Heart left ventricle (tissue), 13 donors: ENCODE results near the gene SLC39A10.

Source experiments
- CTCF ChIP-seq, 12 donors: fragments of 200-600 bp; sonication (generic) in 4 of 12; IDR thresholded peaks; one replicate each; pipeline versions ENCODE4 v1.5.0 to v1.8.0; 2018 to 2022; ENCODE audit warnings: antibody characterized with exemption in 12 of 12, mild to moderate bottlenecking in 5 of 12
- POLR2A ChIP-seq, 2 donors: fragments of 450-650 bp; IDR thresholded peaks; one replicate each; pipeline ENCODE4 v1.6.1; 2017; ENCODE audit warnings: antibody characterized with exemption in 2 of 2, mild to moderate bottlenecking in 2 of 2, moderate library complexity in 2 of 2
- donor health status: ischemic (EF 13 %, LVEDD 7.1; RV severe dilation, severe dysfunction).
- donor health status: DM: no; HTN: yes; CAD: no.
- donor health status: DM: no; HTN: no; CAD: no.
- donor health status: ischemic (EF 25% LVEDD 6.9; RV normal size, moderate dysfunction).
- donor health status: ischemic (EF 25% LVEDD 5.7; RV mildly dilated, moderate dysfunction).
- donor health status: ischemic (EF 35%, LVEDD 5.7; RV mildly dilated, moderate dysfunction).
- donor health status: nonischemic (EF 11% LVEDD 7.7; RV severe dilation, severe dysfunction).
- donor health status: DM: yes; HTN: yes; CAD: no.
- donor health status: PGD.
- donor health status: ischemic (EF 29% LVEDD 5.4; RV normal size, mild dysfunction).
- donor health status: nonischemic (EF 23%, LVEDD 6.1; RV moderate dilation, normal function).

DNA sequence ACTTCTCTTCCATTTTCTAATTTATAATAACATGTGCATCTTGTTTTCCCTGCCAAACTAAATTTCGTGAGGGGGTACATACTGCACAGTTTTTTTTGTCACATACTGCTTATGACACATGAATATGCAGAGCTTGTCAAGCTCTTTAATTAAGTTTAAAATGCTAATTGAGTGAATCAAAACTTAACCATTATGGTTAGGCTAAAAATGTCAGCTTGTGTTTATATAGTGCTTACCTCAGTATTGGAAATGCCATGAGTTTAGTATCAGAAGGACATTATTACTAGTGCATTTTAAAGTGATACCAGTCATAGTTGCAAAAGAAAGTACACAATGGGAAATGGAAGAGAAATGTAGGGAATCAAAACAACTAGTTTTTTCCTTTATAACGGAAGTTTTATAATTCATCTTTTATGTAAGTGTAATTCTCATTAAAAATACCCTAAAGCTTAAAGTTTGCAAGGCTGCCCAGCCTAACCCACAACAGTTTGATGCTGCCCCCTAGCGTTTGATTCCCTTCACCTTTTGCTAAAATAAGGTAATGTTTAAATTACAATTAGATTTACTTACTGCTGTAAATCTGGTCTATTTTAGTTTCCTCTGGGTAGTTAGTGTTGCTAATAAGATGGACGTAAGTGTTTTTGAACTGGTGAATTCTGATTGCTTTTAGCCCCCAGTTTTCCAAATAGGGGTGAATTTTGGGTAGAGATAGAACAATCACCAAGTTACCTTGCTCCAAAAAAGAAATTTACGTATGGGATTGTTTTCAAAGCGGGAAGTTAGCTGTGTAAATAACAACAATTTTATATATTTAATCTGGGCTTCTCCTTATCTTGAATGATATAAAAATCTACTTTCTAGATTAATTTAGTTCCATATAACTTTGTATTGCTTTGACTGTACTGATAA is 3.2 kb downstream of the SLC39A10 start:
- no peak for TF ChIP-seq POLR2A (IDR thresholded peaks at IDR 0.05)
- TF ChIP-seq CTCF (IDR thresholded peaks at IDR 0.05): peak; percentile 75 to 92 (median 83)
